HCT116 (cell line): ENCODE data around the gene SIK3. TPM values are rescaled to one million over a fixed set of nuclear protein-coding genes. Genes with fewer than 3 reads are reported as not detected.

Experiments
- ATAC-seq: fragments of 200-7000 bp; cut with Tn5 transposase; 2 replicates; pipeline ENCODE4 v1.9.1; 2020; ENCODE audit warnings: mild to moderate bottlenecking, moderate library complexity
- BruUV-seq: library from RNA; stranded (reverse); fragments of 400-500 nt; replicated peaks from 2 replicates; lab custom pipeline; 2021; lab: Mats Ljungman, UMichigan
- CTCF ChIA-PET: fragments of 300-600 bp; sonication (Branson Sonifier 250); formaldehyde crosslinking; loops from one replicate; lab custom pipeline; 2021; ENCODE audit warnings: antibody characterized with exemption; lab: Charles Lee
- POLR2A ChIA-PET: fragments of 300-600, 350-600 bp; sonication (Branson Sonifier 250); formaldehyde crosslinking; loops from one replicate; lab custom pipeline; 2021; ENCODE audit warnings: antibody characterized with exemption; lab: Charles Lee
- RAD21 ChIA-PET, 2 experiments: fragments of 300-600 bp; sonication (Branson Sonifier 250); formaldehyde crosslinking; loops; one replicate each; lab custom pipeline; 2023; ENCODE audit warnings: low total read pairs in 2 of 2; ENCODE audit not compliant: uncharacterized antibody in 2 of 2, unreplicated experiment in 2 of 2, low non-redundant PET in 1 of 2; lab: Charles Lee
- DNase-seq: peaks from one replicate; pipeline ENCODE4 v3.0.0-alpha.2; 2010; ENCODE audit warnings: low read depth, low spot score
- H2AFZ ChIP-seq: fragments of 200-600 bp; shearing (Covaris generic), sonication (generic); 2 replicates; pipeline ENCODE4 v1.6.1; 2017; ENCODE audit warnings: low read depth, mixed run types, mixed read lengths, antibody characterized with exemption, low read length; ENCODE audit not compliant: poor library complexity, severe bottlenecking
- H3K27ac ChIP-seq: 2 replicates; pipeline ENCODE4 v1.5.1; 2012; ENCODE audit warnings: low read depth, low read length
- H3K27me3 ChIP-seq: fragments of 200-600 bp; sonication (generic); 2 replicates; pipeline ENCODE4 v1.6.1; 2016; ENCODE audit warnings: mixed run types, low read length, mixed read lengths; ENCODE audit not compliant: insufficient read depth
- H3K36me3 ChIP-seq, 2 experiments: fragments of 200-500 bp in 1 of 2; fragments of 200-600 bp in 1 of 2; sonication (Bioruptor generic) in 1 of 2; sonication (generic) in 1 of 2; 2 replicates each; pipeline versions ENCODE4 v1.5.1 to v1.6.1; 2014 to 2016; ENCODE audit warnings: low read length in 2 of 2, inconsistent platforms in 1 of 2, mixed read lengths in 1 of 2, mixed run types in 1 of 2; ENCODE audit not compliant: insufficient read depth in 2 of 2, control insufficient read depth in 1 of 2
- H3K4me1 ChIP-seq, 2 experiments: fragments of 200-600 bp in 1 of 2; sonication (generic) in 1 of 2; 2 replicates each; pipeline versions ENCODE4 v1.5.1 to v1.6.1; 2012 to 2017; ENCODE audit warnings: low read length in 2 of 2, inconsistent platforms in 1 of 2, mild to moderate bottlenecking in 1 of 2, mixed read lengths in 1 of 2, mixed run types in 1 of 2, moderate library complexity in 1 of 2; ENCODE audit not compliant: insufficient read depth in 2 of 2, control insufficient read depth in 1 of 2
- H3K4me2 ChIP-seq: fragments of 200-600 bp; sonication (generic); 2 replicates; pipeline ENCODE4 v1.6.1; 2017; ENCODE audit warnings: mixed run types, low read length, mixed read lengths
- H3K4me3 ChIP-seq, 2 experiments: fragments of 200-600 bp in 1 of 2; sonication (generic) in 1 of 2; replicated peaks in 1 of 2; 2 replicates each; pipeline ENCODE4 v1.5.1; 2011 to 2016; ENCODE audit warnings: low read length in 2 of 2, control low read depth in 1 of 2, low read depth in 1 of 2, mild to moderate bottlenecking in 1 of 2, mixed read lengths in 1 of 2, mixed run types in 1 of 2
- H3K79me2 ChIP-seq: fragments of 200-600 bp; sonication (generic); 2 replicates; pipeline ENCODE4 v1.6.1; 2017; ENCODE audit warnings: mild to moderate bottlenecking, mixed run types, low read length, moderate library complexity, mixed read lengths; ENCODE audit not compliant: insufficient read depth
- H3K9ac ChIP-seq: fragments of 200-600 bp; sonication (generic); 2 replicates; pipeline ENCODE4 v1.6.1; 2016; ENCODE audit warnings: low read length, mixed read lengths
- H3K9me2 ChIP-seq: fragments of 200-600 bp; sonication (generic), shearing (Covaris generic); 2 replicates; pipeline ENCODE4 v1.6.1; 2017; ENCODE audit warnings: mixed run types, mild to moderate bottlenecking, moderate library complexity; ENCODE audit not compliant: insufficient read depth
- H3K9me3 ChIP-seq, 2 experiments: fragments of 200-500 bp in 1 of 2; fragments of 200-600 bp in 1 of 2; sonication (Bioruptor generic) in 1 of 2; sonication (generic) in 1 of 2; 2 replicates each; pipeline ENCODE4 v1.6.1; 2014 to 2017; ENCODE audit warnings: low read length in 2 of 2, mixed read lengths in 2 of 2, inconsistent platforms in 1 of 2, low read depth in 1 of 2, mild to moderate bottlenecking in 1 of 2, mixed run types in 1 of 2, moderate library complexity in 1 of 2; ENCODE audit not compliant: control insufficient read depth in 1 of 2, insufficient read depth in 1 of 2
- H4K20me1 ChIP-seq: fragments of 200-600 bp; sonication (generic), shearing (Covaris generic); 2 replicates; pipeline ENCODE4 v1.6.1; 2017; ENCODE audit warnings: mixed run types, mild to moderate bottlenecking, moderate library complexity; ENCODE audit not compliant: insufficient read depth
- CBX3 ChIP-seq: IDR thresholded peaks from 2 replicates; pipeline ENCODE4 v1.6.1; 2012; ENCODE audit warnings: low read depth
- CEBPB ChIP-seq: IDR thresholded peaks from 2 replicates; pipeline ENCODE4 v1.6.1; 2012; ENCODE audit warnings: low read depth
- EGR1 ChIP-seq: IDR thresholded peaks from 2 replicates; pipeline ENCODE4 v1.6.1; 2012; ENCODE audit warnings: low read depth
- ELF1 ChIP-seq: IDR thresholded peaks from 2 replicates; pipeline ENCODE4 v1.6.1; 2012; ENCODE audit warnings: low read depth, borderline replicate concordance
- EZH2 ChIP-seq: fragments of 200-600 bp; sonication (generic); IDR thresholded peaks from 2 replicates; pipeline ENCODE4 v1.6.1; 2017; ENCODE audit warnings: antibody characterized with exemption, mixed run types
- EZH2phosphoT487 ChIP-seq: fragments of 200-600 bp; IDR thresholded peaks from 2 replicates; pipeline ENCODE4 v1.6.1; 2018; ENCODE audit warnings: antibody characterized with exemption, borderline replicate concordance
- JUND ChIP-seq: IDR thresholded peaks from 2 replicates; pipeline ENCODE4 v1.6.1; 2012
- POLR2A ChIP-seq: IDR thresholded peaks from 2 replicates; pipeline ENCODE4 v1.7.0; 2011; ENCODE audit warnings: borderline replicate concordance; ENCODE audit not compliant: insufficient read depth, insufficient read length; ENCODE audit errors: extremely low read depth
- RAD21 ChIP-seq: IDR thresholded peaks from 2 replicates; pipeline ENCODE4 v1.6.1; 2012; ENCODE audit warnings: low read depth, mild to moderate bottlenecking
- SIN3A ChIP-seq: IDR thresholded peaks from 2 replicates; pipeline ENCODE4 v1.6.1; 2012; ENCODE audit warnings: low read depth
- SP1 ChIP-seq: IDR thresholded peaks from 2 replicates; pipeline ENCODE4 v1.6.1; 2012; ENCODE audit warnings: low read depth
- SRF ChIP-seq: IDR thresholded peaks from 2 replicates; pipeline ENCODE4 v1.6.1; 2012; ENCODE audit warnings: low read depth
- TCF7L2 ChIP-seq: IDR thresholded peaks from 2 replicates; pipeline ENCODE4 v1.7.0; 2011; ENCODE audit warnings: borderline replicate concordance, inconsistent platforms; ENCODE audit not compliant: insufficient read depth, insufficient read length; ENCODE audit errors: extremely low read depth
- YY1 ChIP-seq: IDR thresholded peaks from 2 replicates; pipeline ENCODE4 v1.6.1; 2011; ENCODE audit warnings: low read length, low read depth, moderate library complexity, mild to moderate bottlenecking; ENCODE audit not compliant: insufficient replicate concordance; ENCODE audit errors: extremely low read depth
- ZFX ChIP-seq: fragments of 450-650 bp; IDR thresholded peaks from 2 replicates; pipeline ENCODE4 v1.6.1; 2017
- ZNF274 ChIP-seq: fragments of 200-500 bp; sonication (Bioruptor generic); IDR thresholded peaks from 2 replicates; pipeline ENCODE4 v1.6.1; 2014; ENCODE audit warnings: mild to moderate bottlenecking, low read depth, low read length, inconsistent platforms
- intact Hi-C: fragments of 100-400 bp; cut with micrococcal nuclease; formaldehyde crosslinking; loops from 2 replicates; pipeline ENCODE4 v1.10.0; 2022
- total RNA-seq: library from RNA; stranded (reverse); gene quantifications from one replicate; pipeline ENCODE4 v1.2.1, GENCODE V29; 2021; ENCODE audit not compliant: unreplicated experiment
- TF ChIP-seq, protein P1 (sequence below), 3 experiments: fragments of 200-600 bp in 1 of 3; sonication (generic) in 1 of 3; IDR thresholded peaks in 2 of 3; conservative IDR thresholded peaks in 1 of 3; 2 replicates each; pipeline ENCODE4 v1.5.1; 2012 to 2017; ENCODE audit warnings: low read depth in 2 of 3, low read length in 2 of 3, antibody characterized with exemption in 1 of 3, borderline replicate concordance in 1 of 3, control low read depth in 1 of 3, mild to moderate bottlenecking in 1 of 3, mixed read lengths in 1 of 3, mixed run types in 1 of 3, moderate library complexity in 1 of 3; ENCODE audit not compliant: insufficient read depth in 1 of 3
- TF ChIP-seq, protein P2 (sequence below): IDR thresholded peaks from 2 replicates; pipeline ENCODE4 v1.6.1; 2012
- TF ChIP-seq, protein P3 (sequence below): IDR thresholded peaks from 2 replicates; pipeline ENCODE4 v1.6.1; 2011; ENCODE audit warnings: mild to moderate bottlenecking, low read length, moderate library complexity; ENCODE audit not compliant: insufficient replicate concordance; ENCODE audit errors: extremely low read depth

The SIK3 gene
- total RNA-seq, 1 experiment from 2014 or later: 21.0 TPM

DNA sequence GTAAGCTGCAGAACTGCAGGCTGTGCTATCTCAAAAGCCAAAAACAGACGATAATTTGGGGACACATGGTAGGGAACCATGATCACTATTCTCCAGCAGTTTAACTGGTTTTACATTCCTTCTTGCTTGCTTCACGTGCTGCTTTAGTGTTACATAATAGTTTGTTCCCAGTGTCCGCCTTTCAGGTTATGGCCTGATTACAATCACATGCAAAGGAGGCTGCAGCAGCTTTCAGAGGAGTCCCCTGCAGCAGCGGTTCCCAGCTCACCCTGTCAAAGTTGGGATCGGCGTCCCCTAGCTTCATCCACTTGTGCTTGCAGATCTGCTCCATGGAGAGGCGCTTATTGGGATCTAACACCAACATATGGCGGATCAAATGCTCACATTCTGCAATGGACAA, 221.6 kb downstream of the SIK3 start:
- intact Hi-C loops: no loop called here
- peaks cover 0 to 5% of the 10 kb centered on the region in 2 experiments; a peak in 1 of 4 replicates for H3K4me1 ChIP-seq
- ATAC-seq (no peak), DNase-seq (no peak)
- H3K27me3 ChIP-seq: no peaks in the 10 kb centered on the region
- no peaks in the 10 kb centered on the region for H3K79me2 ChIP-seq
- no peaks in the 10 kb centered on the region for H4K20me1 ChIP-seq
- no peaks in the 10 kb centered on the region for H3K9me3 ChIP-seq
- H3K4me3 ChIP-seq: no peak overlapping the region
- H3K9ac ChIP-seq: no peak overlapping the region
- H3K9me2 ChIP-seq: no peaks in the 10 kb centered on the region
- peaks cover 6 to 22% of the 10 kb centered on the region in 2 experiments; a peak in 2 of 4 replicates for H3K36me3 ChIP-seq
- no TSS peak for BruUV-seq
- H3K4me2 ChIP-seq: no peak overlapping the region
- POLR2A ChIA-PET: no interaction called here
- CTCF ChIA-PET: no interaction called here
- no peak overlapping the region for H2AFZ ChIP-seq
- TF ChIP-seq ELF1: no peak
- TF ChIP-seq JUND: no peak
- no peak for TF ChIP-seq POLR2A
- no peak for TF ChIP-seq SIN3A
- TF ChIP-seq ZNF274: no peak
- TF ChIP-seq EZH2: no peak
- TF ChIP-seq, protein P1, sequence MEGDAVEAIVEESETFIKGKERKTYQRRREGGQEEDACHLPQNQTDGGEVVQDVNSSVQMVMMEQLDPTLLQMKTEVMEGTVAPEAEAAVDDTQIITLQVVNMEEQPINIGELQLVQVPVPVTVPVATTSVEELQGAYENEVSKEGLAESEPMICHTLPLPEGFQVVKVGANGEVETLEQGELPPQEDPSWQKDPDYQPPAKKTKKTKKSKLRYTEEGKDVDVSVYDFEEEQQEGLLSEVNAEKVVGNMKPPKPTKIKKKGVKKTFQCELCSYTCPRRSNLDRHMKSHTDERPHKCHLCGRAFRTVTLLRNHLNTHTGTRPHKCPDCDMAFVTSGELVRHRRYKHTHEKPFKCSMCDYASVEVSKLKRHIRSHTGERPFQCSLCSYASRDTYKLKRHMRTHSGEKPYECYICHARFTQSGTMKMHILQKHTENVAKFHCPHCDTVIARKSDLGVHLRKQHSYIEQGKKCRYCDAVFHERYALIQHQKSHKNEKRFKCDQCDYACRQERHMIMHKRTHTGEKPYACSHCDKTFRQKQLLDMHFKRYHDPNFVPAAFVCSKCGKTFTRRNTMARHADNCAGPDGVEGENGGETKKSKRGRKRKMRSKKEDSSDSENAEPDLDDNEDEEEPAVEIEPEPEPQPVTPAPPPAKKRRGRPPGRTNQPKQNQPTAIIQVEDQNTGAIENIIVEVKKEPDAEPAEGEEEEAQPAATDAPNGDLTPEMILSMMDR (IDR thresholded peaks at IDR 0.05 in 2 of 3, conservative IDR thresholded peaks at IDR 0.05 in 1 of 3; ENCODE audit: borderline replicate concordance in 1 of 3, insufficient read depth in 1 of 3, low read depth in 2 of 3, low read length in 2 of 3): no peak
- no peak for TF ChIP-seq CEBPB
- TF ChIP-seq YY1: no peak
- TF ChIP-seq RAD21: no peak
- no peak for TF ChIP-seq CBX3
- TF ChIP-seq EGR1: no peak
- TF ChIP-seq SP1: no peak
- no peak for TF ChIP-seq SRF
- no peak for TF ChIP-seq TCF7L2
- TF ChIP-seq, protein P2, sequence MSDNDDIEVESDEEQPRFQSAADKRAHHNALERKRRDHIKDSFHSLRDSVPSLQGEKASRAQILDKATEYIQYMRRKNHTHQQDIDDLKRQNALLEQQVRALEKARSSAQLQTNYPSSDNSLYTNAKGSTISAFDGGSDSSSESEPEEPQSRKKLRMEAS: no peak
- no peak for TF ChIP-seq ZFX
- TF ChIP-seq EZH2phosphoT487: no peak
- TF ChIP-seq, protein P3, sequence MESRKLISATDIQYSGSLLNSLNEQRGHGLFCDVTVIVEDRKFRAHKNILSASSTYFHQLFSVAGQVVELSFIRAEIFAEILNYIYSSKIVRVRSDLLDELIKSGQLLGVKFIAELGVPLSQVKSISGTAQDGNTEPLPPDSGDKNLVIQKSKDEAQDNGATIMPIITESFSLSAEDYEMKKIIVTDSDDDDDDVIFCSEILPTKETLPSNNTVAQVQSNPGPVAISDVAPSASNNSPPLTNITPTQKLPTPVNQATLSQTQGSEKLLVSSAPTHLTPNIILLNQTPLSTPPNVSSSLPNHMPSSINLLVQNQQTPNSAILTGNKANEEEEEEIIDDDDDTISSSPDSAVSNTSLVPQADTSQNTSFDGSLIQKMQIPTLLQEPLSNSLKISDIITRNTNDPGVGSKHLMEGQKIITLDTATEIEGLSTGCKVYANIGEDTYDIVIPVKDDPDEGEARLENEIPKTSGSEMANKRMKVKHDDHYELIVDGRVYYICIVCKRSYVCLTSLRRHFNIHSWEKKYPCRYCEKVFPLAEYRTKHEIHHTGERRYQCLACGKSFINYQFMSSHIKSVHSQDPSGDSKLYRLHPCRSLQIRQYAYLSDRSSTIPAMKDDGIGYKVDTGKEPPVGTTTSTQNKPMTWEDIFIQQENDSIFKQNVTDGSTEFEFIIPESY: no peak
- H3K27ac ChIP-seq: no peak overlapping the region
- RAD21 ChIA-PET: interaction anchor here in 1 of 2 experiments (0.6 kb wide), 1 partner anchor 39 kb away, joined by 3 read pairs; the partner anchor contains the start of gene APOA1
